KOPT-K1 (cell line): ENCODE measurements around the gene MESP1.
"Not testable (repeated sequence)": the region's sequence is repeated elsewhere in the genome, so short reads cannot be mapped to it uniquely, and the experiment has no call there.

Source experiments
- H3K27ac ChIP-seq: fragments of 200-600 bp; sonication (generic); 2 replicates; pipeline ENCODE4 v1.5.1; 2016; ENCODE audit warnings: antibody characterized with exemption, mild to moderate bottlenecking, low read depth, low read length; ENCODE audit not compliant: poor library complexity, severe bottlenecking
- H3K36me3 ChIP-seq: fragments of 200-600 bp; sonication (generic); 2 replicates; pipeline ENCODE4 v1.5.1; 2017; ENCODE audit warnings: antibody characterized with exemption, mild to moderate bottlenecking, low read length, moderate library complexity; ENCODE audit not compliant: insufficient read depth
- H3K9me3 ChIP-seq: fragments of 200-600 bp; sonication (generic); 2 replicates; pipeline ENCODE4 v1.5.1; 2017; ENCODE audit warnings: antibody characterized with exemption, low read length, mild to moderate bottlenecking; ENCODE audit not compliant: insufficient read depth, poor library complexity, severe bottlenecking

The MESP1 gene, protein sequence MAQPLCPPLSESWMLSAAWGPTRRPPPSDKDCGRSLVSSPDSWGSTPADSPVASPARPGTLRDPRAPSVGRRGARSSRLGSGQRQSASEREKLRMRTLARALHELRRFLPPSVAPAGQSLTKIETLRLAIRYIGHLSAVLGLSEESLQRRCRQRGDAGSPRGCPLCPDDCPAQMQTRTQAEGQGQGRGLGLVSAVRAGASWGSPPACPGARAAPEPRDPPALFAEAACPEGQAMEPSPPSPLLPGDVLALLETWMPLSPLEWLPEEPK

DNA sequence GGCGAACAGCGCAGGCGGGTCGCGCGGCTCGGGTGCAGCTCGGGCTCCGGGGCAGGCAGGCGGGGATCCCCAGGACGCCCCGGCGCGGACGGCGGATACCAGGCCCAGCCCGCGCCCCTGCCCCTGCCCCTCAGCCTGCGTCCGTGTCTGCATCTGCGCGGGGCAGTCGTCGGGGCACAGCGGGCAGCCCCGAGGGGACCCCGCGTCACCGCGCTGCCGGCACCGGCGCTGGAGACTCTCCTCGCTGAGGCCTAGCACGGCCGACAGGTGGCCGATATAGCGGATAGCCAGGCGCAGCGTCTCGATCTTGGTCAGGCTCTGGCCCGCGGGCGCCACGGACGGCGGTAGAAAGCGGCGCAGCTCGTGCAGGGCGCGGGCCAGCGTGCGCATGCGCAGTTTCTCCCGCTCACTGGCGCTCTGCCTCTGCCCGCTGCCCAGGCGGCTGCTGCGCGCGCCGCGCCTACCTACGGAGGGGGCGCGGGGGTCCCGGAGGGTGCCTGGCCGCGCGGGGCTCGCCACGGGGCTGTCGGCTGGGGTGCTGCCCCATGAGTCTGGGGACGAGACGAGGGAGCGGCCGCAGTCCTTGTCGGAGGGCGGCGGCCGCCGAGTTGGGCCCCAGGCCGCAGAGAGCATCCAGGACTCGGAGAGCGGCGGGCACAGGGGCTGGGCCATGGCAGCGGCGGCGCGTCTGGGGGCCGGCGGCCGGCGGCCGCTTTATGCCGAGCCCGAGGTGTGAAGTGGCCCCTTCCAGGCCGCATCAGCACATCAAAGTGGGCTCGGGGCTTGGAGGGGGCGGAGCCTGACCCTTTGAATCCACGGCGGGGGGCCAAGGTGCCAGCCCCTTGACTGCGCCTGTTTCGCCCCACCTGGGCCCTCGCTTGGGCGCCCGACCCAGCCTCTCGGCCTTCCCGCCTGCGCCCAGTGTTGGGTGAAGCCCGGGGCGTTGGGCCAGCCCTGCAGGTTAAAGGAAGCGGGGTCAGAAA lies at the start of gene MESP1:
MESP1 (minus strand) TSS at position 690 of the 983 bp plus-strand sequence; CDS start at position 672, 18 bp downstream.
- Histone ChIP-seq H3K27ac (peak within 1 kb of the TSS; percentile 45), H3K9me3 (no peaks in the 10 kb centered on the region)

DNA sequence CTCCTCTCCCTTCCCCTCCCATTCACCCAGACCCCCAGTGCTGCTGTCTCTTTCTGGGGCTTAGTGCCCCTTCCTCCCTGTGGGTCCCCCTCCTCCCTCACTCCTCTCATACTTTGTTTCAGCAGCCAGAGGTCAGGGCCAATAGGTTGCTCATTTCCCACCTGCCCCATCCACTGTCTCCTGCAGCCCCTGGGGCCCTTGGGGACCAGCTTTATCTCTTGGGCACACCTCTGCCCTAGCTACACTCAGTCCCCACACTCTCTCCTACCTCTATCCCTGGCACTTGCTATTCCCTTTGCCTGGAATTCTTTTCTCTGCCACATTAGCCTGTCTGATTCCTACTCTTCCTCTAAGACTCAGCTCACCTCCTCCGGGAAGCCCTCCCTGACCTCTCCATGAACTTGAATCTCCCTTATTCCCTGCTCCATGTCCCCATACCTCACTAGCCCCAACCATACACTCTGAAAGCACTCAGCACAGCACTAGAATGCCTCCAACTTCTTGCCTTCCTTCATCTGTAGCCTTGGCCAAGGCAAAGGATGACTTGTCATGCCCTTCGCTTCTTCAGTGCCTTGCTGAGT lies 49.0 kb upstream of the MESP1 start:
- H3K9me3 ChIP-seq: no peaks in the 10 kb centered on the region
- no peaks in the 10 kb centered on the region for H3K36me3 ChIP-seq
- H3K27ac ChIP-seq: no peak overlapping the region

More for the DNA sequence above, at the start of gene MESP1:
- no peaks in the 10 kb centered on the region for H3K36me3 ChIP-seq

DNA sequence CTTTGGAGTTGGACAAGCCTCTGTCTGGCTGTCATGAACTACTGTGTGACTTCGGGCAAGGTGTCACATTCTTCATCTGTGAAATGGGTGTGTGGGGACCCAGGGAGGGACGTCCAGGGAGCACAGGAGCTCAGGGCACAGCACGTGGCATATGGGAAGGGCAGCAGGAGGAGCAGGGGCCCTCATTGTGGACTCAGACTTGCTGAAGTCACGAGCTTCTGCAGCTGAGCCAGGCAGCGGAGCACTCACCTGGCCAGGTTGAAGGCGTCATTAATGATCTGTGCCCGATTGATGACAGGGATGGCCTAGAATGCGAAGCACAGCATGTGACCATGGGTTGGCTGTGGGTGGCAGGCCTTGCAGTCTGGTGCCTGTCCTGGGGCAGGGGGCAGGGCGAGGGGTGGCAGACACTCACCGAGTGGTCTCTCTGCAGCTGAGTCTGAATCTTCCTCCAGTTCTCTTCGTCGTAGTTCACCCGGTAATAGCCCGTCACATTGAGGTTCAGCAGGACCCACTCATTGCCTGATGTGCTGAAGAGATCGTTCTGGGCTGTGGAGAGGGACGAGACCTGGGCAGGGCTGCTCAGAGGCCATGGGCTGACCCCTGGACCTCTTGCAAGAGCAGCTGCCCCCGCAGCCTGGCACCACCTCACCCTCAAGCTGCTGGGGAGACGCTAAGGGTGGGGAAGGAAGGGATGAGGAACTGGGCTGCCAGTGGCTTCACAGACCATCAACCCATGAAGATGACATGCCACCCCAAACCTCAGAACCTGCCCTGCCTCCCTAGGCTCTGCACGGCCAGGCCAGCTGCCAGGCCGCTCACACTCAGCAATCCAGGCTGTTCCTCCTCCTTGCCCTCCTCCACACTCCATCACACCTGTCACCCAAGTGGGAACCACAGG lies 48.2 kb upstream of the MESP1 start:
- Histone ChIP-seq H3K9me3 (no peaks in the 10 kb centered on the region), H3K27ac (no peak overlapping the region), H3K36me3 (no peaks in the 10 kb centered on the region)

DNA sequence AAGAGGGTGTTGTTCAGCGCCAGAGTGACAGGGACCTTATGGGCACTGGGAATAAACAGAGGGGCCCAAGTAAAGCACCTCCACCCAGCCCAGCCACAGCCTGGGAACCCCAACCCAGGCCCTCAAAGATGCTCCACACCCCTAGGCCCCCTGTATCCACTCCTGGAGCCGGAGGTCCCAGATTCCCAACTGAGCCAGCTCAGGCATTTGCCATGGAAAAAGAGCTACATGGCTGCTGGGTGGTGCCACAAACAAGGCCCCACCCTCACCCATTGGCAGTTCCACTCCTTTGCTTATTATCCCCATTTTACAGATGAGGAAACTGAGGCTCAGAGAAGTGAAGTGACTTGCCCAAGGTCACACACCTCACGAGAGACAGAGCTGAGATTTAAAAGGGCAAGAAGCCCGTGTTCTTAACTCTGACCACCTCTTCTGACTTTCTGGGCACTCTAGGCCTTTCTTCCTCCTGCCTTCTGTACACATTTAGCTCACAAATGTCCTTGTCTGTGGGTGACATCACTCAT lies 46.7 kb upstream of the MESP1 start:
- no peak overlapping the region for H3K27ac ChIP-seq
- no peaks in the 10 kb centered on the region for H3K36me3 ChIP-seq
- no peaks in the 10 kb centered on the region for H3K9me3 ChIP-seq

DNA sequence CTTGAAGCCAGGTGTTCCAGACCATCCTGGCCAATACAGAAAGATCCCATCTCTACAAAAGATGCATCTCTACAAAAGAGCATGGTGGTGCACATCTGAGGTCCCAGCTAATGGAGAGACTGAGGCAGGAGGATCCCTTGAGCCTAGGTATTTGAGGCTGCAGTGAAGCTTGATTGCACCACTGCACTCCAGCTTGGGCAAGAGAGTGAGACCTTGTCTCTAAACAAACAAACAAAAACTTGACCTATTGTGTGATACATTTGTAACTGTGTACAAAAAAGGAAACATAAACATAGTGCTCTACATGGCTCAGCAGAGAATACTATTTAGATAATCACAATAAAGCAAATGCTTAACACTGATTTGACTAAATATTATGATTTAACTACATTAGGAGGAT lies 44.9 kb upstream of the MESP1 start:
- no peaks in the 10 kb centered on the region for H3K9me3 ChIP-seq
- no peak overlapping the region for H3K27ac ChIP-seq
- H3K36me3 ChIP-seq: no peaks in the 10 kb centered on the region

DNA sequence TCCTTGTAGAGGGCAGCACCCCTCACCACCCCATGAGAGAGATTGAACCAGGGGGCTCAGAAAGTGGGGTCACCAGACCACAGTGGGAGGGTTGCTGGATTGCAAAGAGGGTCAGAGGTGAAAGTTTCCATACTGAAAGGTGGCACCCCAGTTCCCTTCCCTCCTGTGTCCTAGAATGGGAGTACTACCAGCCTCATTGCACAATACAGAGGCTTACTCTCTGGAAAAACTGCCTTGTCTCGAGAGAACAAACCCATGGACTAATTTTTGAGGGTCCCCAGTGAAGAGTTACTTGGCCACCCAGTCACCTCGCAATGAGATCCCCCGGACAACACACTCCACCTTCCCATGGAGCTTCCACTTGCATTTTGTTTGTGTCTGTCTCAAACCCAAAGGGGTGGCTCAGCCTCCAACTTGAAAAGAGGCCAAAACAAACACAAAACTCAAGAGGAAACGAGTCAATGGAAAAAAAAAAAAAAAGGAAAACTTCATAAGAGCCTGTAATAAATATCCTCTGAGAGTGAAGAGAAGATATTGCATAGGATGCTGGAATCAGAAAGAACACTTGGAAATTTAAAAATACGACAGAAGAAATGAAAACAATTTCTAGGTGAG lies 43.7 kb upstream of the MESP1 start:
- H3K9me3 ChIP-seq: no peaks in the 10 kb centered on the region
- H3K27ac ChIP-seq: no peak overlapping the region
- H3K36me3 ChIP-seq: no peaks in the 10 kb centered on the region

DNA sequence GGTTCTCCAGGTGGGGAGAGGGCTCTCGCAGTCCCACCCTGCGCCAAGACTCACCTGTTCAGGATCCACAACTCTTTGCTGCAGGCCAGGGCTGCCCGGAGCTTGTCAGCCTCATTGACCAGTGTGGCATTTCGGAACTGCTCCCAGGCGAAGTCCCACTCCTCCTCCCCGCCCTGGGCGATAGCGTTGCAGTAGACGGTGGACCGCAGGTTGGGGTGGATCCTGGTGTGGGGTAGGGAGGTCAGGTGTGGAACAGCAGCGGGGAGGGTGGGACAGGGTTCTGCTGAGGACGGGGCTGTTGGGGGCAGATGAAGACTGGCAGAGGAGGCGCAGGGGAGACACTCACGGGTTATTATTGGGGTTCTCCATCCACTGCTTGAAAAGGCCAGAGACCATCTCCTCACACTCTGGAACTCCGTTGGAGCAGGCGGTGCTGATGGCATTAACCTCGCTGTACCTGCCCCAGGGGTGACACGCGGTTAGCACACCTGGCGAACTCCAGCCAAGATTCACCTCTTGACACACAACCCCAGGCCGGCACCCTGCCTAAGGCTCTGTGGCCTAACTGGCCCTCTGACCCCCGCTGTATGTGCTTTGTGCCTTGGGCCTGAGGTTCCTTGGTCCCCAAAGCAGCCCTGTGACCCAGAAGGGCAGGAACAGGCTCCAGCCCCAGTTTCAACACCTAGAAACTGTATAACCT lies 41.2 kb upstream of the MESP1 start:
- Histone ChIP-seq H3K36me3 (no peaks in the 10 kb centered on the region), H3K27ac (no peak overlapping the region), H3K9me3 (peaks cover 13% of the 10 kb centered on the region)

DNA sequence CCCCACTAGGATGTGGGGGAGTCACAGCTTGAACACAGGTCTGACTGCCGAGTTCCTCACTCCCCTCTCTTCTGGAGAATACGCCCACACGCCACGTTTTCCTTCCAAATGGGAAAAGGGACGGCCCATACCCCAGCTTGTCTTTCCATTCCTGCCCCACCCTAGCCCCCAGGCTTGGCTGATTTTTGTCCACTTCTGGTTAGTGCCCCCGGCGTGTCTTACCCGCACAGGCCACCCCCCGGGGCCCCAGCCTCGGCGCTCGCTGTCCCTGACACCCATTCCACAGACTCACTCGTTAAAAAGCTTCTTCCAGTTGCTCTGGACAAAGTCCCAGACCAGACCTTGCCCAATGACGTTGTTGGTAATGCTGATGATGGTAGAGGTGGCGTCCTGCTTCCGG lies 39.6 kb upstream of the MESP1 start:
- H3K27ac ChIP-seq: no peak overlapping the region
- peaks cover 14% of the 10 kb centered on the region for H3K9me3 ChIP-seq
- no peaks in the 10 kb centered on the region for H3K36me3 ChIP-seq

DNA sequence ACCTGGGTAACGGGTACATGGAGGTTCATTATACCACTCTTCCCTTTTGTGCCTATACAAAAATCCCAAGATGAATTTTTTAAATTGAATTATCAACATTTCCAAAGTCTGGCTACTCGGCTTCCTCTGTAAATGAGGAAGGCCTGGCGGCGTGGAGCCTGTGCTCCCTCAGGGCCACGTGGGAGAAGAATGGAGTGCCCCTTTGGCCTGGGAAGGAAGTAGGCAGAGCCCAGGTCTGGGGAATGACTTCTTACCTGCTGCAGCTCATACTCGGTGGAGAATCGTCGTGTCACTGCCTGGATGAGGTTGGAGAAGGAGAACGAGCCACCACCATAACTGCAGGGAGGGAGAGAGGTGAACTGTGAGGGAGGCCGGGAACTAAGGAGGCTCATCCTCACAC lies 39.2 kb upstream of the MESP1 start:
- no peaks in the 10 kb centered on the region for H3K36me3 ChIP-seq
- no peak overlapping the region for H3K27ac ChIP-seq
- peaks cover 14% of the 10 kb centered on the region for H3K9me3 ChIP-seq

DNA sequence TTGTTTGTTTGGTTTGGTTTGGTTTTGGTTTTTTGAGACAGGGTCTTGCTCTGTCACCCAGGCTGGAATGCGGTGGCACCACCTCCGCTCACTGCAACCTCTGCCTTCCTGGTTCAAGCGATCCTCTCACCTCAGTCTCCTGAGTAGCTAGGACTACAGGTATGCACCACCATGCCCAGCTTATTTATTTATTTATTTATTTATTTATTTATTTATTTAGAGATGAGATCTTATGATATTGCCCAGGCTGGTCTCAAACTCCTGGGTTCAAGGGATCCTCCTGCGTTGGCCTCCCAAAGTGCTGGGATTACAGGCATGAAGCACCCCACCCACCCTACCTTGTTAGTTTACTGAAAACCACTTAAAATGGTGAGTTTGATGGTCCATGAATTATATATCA lies 37.5 kb upstream of the MESP1 start:
- not testable (repeated sequence) for H3K36me3 ChIP-seq, H3K27ac ChIP-seq
- peaks cover 14% of the 10 kb centered on the region for H3K9me3 ChIP-seq

DNA sequence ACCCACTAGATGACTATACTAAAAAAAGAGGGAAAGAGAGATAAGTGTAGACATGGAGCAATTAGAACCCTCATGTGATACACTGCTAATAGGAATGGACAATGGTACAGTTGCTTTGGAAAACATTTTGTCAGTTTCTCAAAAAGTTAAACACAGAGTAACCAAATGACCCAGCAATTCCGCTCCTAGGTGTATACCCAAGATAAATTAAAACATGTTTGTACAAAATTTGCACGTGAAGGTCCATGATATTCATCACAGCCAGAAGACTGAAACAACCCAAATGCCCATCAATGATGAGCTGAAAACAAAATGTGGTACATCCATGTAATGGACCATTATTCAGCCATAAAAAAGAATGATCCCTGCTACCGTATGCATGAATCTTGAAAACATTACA lies 36.9 kb upstream of the MESP1 start:
- Histone ChIP-seq H3K36me3 (no peaks in the 10 kb centered on the region), H3K27ac (no peak overlapping the region), H3K9me3 (peaks cover 14% of the 10 kb centered on the region)

DNA sequence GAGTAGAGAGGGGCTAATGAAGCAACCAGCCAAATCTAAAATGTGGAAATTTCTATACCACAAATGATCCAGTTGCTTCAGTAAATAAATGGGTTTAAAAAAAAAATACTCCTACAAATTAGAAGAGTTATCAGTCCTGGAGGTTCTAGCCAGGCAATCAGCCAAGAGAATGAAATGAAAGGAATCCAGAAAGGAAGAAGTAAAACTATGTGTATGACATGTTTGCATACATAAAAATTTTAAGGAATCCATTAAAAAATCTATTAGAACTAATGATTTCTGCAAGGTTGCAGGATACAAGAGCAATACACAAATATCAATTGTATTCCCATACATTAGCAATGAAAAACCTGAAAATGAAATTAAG lies 34.7 kb upstream of the MESP1 start:
- H3K27ac ChIP-seq: no peak overlapping the region
- H3K36me3 ChIP-seq: no peaks in the 10 kb centered on the region
- peaks cover 14% of the 10 kb centered on the region for H3K9me3 ChIP-seq

DNA sequence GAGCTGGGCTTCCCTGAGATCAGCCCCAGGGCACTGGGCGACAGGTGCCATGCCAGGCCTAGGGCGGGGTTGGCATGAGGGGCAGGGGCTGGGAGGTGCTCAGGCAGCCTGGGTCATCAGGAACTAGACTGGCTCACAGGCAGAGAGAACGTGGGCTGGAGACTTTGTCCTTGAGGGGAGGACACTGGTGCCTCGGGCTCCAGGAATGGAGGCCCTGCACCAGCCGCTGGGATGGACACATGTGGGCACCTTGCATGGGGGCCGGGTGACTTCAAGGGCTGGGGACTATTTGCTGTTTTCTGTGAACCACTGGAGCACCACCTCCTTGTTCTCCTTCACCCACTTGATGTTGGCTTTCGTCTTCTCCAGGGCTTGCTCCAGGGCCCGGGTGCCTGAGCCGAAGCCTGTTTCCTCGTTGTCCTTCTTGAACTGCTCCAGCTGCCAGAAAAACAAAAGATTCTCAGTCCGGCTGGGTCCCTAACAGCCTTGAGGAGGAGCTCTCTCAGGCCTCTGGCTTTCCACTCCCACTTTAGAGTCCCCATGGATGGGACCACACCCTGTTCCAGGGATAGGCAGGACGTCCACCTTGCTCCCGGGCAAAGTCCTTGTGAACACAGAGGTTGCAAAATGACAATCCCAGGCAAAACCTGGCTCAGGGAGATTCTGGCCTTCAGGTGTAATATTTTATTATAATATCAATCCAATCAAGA lies 34.2 kb upstream of the MESP1 start:
- H3K36me3 ChIP-seq: no peaks in the 10 kb centered on the region
- H3K9me3 ChIP-seq: peaks cover 14% of the 10 kb centered on the region
- no peak overlapping the region for H3K27ac ChIP-seq
